Fibroblast of lung (primary cell): ENCODE results near the gene METTL4. TPM values are rescaled to one million over a fixed set of nuclear protein-coding genes. Genes with fewer than 3 reads are reported as not detected.

Source experiments
- DNase-seq, 2 donors: peaks; one replicate each; pipeline versions ENCODE4 v3.0.0 to v3.0.0-alpha.2; 2010; ENCODE audit warnings: low read depth in 2 of 2
- H2AFZ ChIP-seq: 2 replicates; pipeline ENCODE4 v1.5.1; 2012; ENCODE audit warnings: low read length, control low read depth, inconsistent platforms
- H3K27ac ChIP-seq: 2 replicates; pipeline ENCODE4 v1.5.1; 2011; ENCODE audit warnings: low read length, control low read depth; ENCODE audit not compliant: insufficient read depth
- H3K27me3 ChIP-seq: 2 replicates; pipeline ENCODE4 v1.5.1; 2011; ENCODE audit warnings: mild to moderate bottlenecking, low read length; ENCODE audit not compliant: control insufficient read depth, insufficient read depth
- H3K36me3 ChIP-seq: 2 replicates; pipeline ENCODE4 v1.5.1; 2011; ENCODE audit warnings: low read length; ENCODE audit not compliant: control insufficient read depth, insufficient read depth
- H3K4me1 ChIP-seq: 2 replicates; pipeline ENCODE4 v1.5.1; 2011; ENCODE audit warnings: low read length; ENCODE audit not compliant: control insufficient read depth, insufficient read depth; ENCODE audit errors: extremely low read depth
- H3K4me2 ChIP-seq: 2 replicates; pipeline ENCODE4 v1.5.1; 2011; ENCODE audit warnings: low read length, control low read depth; ENCODE audit not compliant: insufficient read depth; ENCODE audit errors: extremely low read depth
- H3K4me3 ChIP-seq, 4 experiments: fragments of 200-600 bp in 1 of 4; sonication (generic) in 1 of 4; replicated peaks in 1 of 4; 2 replicates each; pipeline ENCODE4 v1.5.1; 2011 to 2016; ENCODE audit warnings: low read length in 4 of 4, low read depth in 3 of 4, mild to moderate bottlenecking in 3 of 4, control low read depth in 2 of 4, inconsistent platforms in 1 of 4, mixed read lengths in 1 of 4; ENCODE audit not compliant: insufficient read depth in 1 of 4; ENCODE audit errors: control extremely low read depth in 1 of 4
- H3K79me2 ChIP-seq: 2 replicates; pipeline ENCODE4 v1.5.1; 2012; ENCODE audit warnings: mild to moderate bottlenecking, low read length, inconsistent platforms; ENCODE audit not compliant: control insufficient read depth, insufficient read depth
- H3K9ac ChIP-seq: 2 replicates; pipeline ENCODE4 v1.5.1; 2011; ENCODE audit warnings: mild to moderate bottlenecking, low read length, control low read depth; ENCODE audit not compliant: insufficient read depth
- H3K9me3 ChIP-seq: 2 replicates; pipeline ENCODE4 v1.5.1; 2012; ENCODE audit warnings: low read depth, low read length; ENCODE audit not compliant: control insufficient read depth, insufficient read depth
- H4K20me1 ChIP-seq: 2 replicates; pipeline ENCODE4 v1.5.1; 2011; ENCODE audit warnings: low read length; ENCODE audit not compliant: control insufficient read depth, insufficient read depth; ENCODE audit errors: extremely low read depth
- CTCF ChIP-seq, 2 donors: IDR thresholded peaks in 1 of 2; conservative IDR thresholded peaks in 1 of 2; 1 replicate in 1 of 2; 2 replicates in 1 of 2; pipeline ENCODE4 v1.5.1; 2011 to 2012; ENCODE audit warnings: low read length in 2 of 2, control low read depth in 1 of 2, inconsistent platforms in 1 of 2, low read depth in 1 of 2, mild to moderate bottlenecking in 1 of 2
- EZH2 ChIP-seq: IDR thresholded peaks from 2 replicates; pipeline ENCODE4 v1.5.1; 2012; ENCODE audit warnings: low read length, control low read depth, mild to moderate bottlenecking; ENCODE audit errors: missing control alignments
- polyA plus RNA-seq, 2 donors: library from polyadenylated mRNA; depleted of rRNA in 1 of 2; stranded (reverse) in 1 of 2; unstranded in 1 of 2; fragments of >200 nt; gene quantifications; 2 replicates each; pipeline ENCODE4 v1.2.1, GENCODE V29; 2011 to 2012; ENCODE audit warnings: missing spikeins in 1 of 2
- total RNA-seq: library from RNA; depleted of rRNA; stranded (reverse); fragments of >200 nt; gene quantifications from 2 replicates; pipeline ENCODE4 v1.2.1, GENCODE V29; 2014

Gene METTL4
- total and polyA plus RNA-seq, 2 donors (not counting 1 experiment from before 2014, with no cell fraction given): 8.0 to 12.2 TPM

- H2AFZ ChIP-seq: peak overlapping the region; percentile 90
- H4K20me1 ChIP-seq: no peaks in the 10 kb centered on the region
- H3K27ac ChIP-seq: peak overlapping the region; percentile 100
- no peaks in the 10 kb centered on the region for H3K9me3 ChIP-seq
- no peaks in the 10 kb centered on the region for H3K27me3 ChIP-seq
- H3K9ac ChIP-seq: no peak overlapping the region
- no peak for TF ChIP-seq EZH2
- no peak for TF ChIP-seq CTCF (conservative IDR thresholded peaks at IDR 0.05 in 1 of 2, IDR thresholded peaks at IDR 0.05 in 1 of 2; ENCODE audit: low read depth in 1 of 2, low read length in 2 of 2)
- H3K36me3 ChIP-seq: no peaks in the 10 kb centered on the region
- peaks cover 66% of the 10 kb centered on the region for H3K79me2 ChIP-seq
- H3K4me3 ChIP-seq: peak overlapping the region; percentile 50 to 92 (median 82)
- DNase-seq: no peak
- H3K4me2 ChIP-seq: peak overlapping the region; percentile 91
- H3K4me1 ChIP-seq: peaks cover 7% of the 10 kb centered on the region
Observed at GRCh38 chr18:2572171-2572569, 865 bp upstream of the METTL4 start.

- H3K4me2 ChIP-seq: peak overlapping the region; percentile 95
- peak overlapping the region; percentile 98 for H2AFZ ChIP-seq
- peaks cover 7% of the 10 kb centered on the region for H3K4me1 ChIP-seq
- H3K27me3 ChIP-seq: no peaks in the 10 kb centered on the region
- peak overlapping the region; percentile 50 to 92 (median 82) for H3K4me3 ChIP-seq
- H3K36me3 ChIP-seq: no peaks in the 10 kb centered on the region
- H3K9me3 ChIP-seq: no peaks in the 10 kb centered on the region
- DNase-seq: peak; percentile 76 to 78
- TF ChIP-seq EZH2: no peak
- TF ChIP-seq CTCF (conservative IDR thresholded peaks at IDR 0.05 in 1 of 2, IDR thresholded peaks at IDR 0.05 in 1 of 2; ENCODE audit: low read depth in 1 of 2, low read length in 2 of 2): peak in 1 of 2 donors; percentile 13
- H3K79me2 ChIP-seq: peaks cover 65% of the 10 kb centered on the region
- peak overlapping the region; percentile 100 for H3K9ac ChIP-seq
- H4K20me1 ChIP-seq: no peaks in the 10 kb centered on the region
- H3K27ac ChIP-seq: peak overlapping the region; percentile 100
Observed at GRCh38 chr18:2570772-2571199, 519 bp downstream of the METTL4 start.

- peaks cover 56% of the 10 kb centered on the region for H3K79me2 ChIP-seq
- no peak overlapping the region for H2AFZ ChIP-seq
- peak overlapping the region; percentile 95 for H3K4me2 ChIP-seq
- H4K20me1 ChIP-seq: no peaks in the 10 kb centered on the region
- no peaks in the 10 kb centered on the region for H3K36me3 ChIP-seq
- H3K4me1 ChIP-seq: peaks cover 7% of the 10 kb centered on the region
- peak overlapping the region; percentile 50 to 92 (median 82) for H3K4me3 ChIP-seq
- no peaks in the 10 kb centered on the region for H3K27me3 ChIP-seq
- no peak overlapping the region for H3K27ac ChIP-seq
- DNase-seq: no peak
- H3K9ac ChIP-seq: no peak overlapping the region
- TF ChIP-seq EZH2 (no peak), CTCF (conservative IDR thresholded peaks at IDR 0.05 in 1 of 2, IDR thresholded peaks at IDR 0.05 in 1 of 2; ENCODE audit: low read depth in 1 of 2, low read length in 2 of 2) (no peak)
- no peaks in the 10 kb centered on the region for H3K9me3 ChIP-seq
Observed at GRCh38 chr18:2569338-2570207, 1.7 kb downstream of the METTL4 start.
